Suppressor macrophage treated with lipopolysaccharide for 4 hours (primary cell): ENCODE data around the gene CAPNS1.

ENCODE experiments used
- DNase-seq: peaks from one replicate; pipeline ENCODE4 v3.0.0-alpha.2; 2020

CAPNS1 gene

GRCh38 chr19:36139473-36140303, at the start of gene CAPNS1:
TSS of gene CAPNS1 (plus strand) at chr19:36140066. CDS start at chr19:36141012, 946 bp downstream.
- peak; percentile 99 for DNase-seq

- no peak for DNase-seq
Measured at GRCh38 chr19:36090910-36091695, 48.8 kb upstream of the CAPNS1 start.

- DNase-seq, result no peak
Measured at GRCh38 chr19:36092566-36092965, 47.3 kb upstream of the CAPNS1 start.

DNA sequence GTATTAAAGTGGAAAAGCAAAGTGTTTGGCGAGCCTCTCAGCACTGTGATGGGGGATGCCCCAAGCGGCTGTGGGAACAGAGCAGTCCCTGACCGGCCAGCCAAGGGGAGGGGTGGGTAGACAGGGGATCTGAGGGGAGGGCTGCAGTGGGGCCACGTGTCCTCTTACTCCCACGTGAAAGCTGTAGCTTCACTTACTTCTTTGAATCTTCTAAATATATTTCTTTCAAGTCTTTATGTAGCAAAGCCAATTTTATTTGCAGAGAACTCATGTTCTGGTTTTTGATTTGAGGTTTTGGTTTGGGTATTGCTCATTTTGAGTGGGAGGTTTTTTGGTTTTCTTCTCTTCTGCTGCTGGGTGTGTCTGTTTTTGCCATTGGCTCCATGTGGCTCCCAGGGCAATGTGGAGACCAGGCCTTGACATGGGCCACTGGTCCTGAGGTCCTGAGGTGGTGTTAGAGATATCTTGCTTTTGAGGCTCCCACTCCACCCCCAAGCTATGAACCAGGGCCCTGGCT, 46.7 kb upstream of the CAPNS1 start:
- DNase-seq, result no peak

DNA sequence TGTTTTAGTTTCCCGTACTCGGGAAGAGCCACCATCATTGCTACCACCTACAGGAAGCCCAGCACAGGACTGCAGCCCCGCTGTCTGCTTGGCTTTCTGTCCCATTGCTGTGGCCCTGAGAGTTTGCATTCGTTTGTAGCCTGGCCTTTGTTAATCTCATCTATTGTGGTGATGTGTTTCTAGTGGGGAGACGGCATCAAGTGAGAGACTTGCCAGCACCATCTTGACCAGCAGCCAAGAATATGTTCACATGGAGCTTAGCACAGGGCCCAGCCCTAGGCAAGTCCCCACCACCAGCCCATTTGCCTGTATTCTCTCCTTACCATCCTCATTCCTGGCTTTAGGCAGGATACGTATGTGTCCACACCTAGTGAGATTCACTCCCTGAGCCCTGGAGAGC, 46.2 kb upstream of the CAPNS1 start:
- DNase-seq, result no peak

DNA sequence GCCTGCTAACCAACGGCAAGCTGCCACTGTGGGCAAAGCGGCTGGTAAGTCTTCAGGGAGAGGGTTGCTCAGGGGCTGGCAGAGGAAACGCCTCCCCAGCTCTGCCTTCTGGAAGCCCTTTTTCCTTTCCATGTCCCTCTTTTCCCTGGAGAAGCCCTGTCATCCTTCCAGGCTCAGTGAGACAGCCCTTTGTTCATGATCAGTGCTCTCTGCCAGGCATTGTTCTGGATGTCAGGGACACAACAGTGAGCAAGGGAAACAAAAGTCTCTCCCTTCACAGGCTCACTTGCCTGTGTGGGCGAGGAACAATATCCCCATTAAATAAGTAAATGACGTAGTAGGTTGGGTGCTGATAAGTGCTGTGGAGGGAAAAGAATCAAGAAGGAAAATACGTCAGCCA, 42.8 kb upstream of the CAPNS1 start:
- no peak for DNase-seq

DNA sequence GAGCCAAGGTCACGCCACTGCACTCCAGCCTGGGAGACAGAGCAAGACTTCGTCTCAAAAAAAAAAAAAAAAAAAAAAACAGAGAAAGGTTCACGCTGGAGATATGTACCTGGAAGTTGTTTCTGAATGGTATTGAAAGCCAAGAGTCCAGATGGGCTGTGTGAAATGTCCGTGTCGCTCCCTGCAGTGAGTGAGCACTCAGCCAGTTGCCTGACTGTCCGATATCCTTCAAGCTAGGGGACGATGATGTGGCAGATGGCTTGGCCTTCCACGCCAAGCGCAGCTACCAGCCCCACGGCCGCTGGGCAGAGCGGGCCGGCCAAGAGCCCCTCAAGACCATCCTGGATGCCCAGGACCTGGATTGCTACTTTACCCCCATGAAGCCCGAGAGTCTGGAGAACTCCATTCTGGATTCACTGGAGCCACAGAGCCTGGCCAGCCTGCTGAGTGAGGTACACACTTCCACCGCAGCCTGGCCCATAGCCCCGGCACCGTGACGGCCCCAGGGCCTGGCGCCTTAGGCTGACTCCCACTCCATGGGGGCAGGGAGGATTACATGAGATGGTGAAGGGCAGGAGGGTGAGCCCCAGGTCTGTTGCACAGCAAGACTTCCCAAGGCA, 40.6 kb upstream of the CAPNS1 start:
- no peak for DNase-seq

DNA sequence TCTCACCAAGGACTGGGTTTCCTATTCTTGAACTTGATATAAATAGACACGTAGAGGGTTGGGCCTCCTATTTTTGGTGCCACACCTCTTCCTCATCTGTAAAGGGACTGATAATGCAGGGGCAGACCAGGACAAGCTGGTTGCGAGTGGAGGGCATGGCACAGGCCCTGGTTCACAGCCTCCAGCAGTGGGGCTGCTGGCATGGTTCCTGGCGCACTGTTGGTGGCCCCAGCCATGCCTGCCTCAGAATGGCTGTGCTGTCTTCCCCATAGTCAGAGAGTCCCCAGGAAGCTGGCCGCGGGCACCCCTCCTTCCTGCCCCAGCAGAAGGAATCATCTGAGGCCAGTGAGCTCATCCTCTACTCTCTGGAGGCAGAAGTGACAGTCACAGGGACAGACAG, 39.4 kb upstream of the CAPNS1 start:
- DNase-seq, result no peak

- DNase-seq, result no peak
Measured at GRCh38 chr19:36101550-36102327, 38.1 kb upstream of the CAPNS1 start.

DNA sequence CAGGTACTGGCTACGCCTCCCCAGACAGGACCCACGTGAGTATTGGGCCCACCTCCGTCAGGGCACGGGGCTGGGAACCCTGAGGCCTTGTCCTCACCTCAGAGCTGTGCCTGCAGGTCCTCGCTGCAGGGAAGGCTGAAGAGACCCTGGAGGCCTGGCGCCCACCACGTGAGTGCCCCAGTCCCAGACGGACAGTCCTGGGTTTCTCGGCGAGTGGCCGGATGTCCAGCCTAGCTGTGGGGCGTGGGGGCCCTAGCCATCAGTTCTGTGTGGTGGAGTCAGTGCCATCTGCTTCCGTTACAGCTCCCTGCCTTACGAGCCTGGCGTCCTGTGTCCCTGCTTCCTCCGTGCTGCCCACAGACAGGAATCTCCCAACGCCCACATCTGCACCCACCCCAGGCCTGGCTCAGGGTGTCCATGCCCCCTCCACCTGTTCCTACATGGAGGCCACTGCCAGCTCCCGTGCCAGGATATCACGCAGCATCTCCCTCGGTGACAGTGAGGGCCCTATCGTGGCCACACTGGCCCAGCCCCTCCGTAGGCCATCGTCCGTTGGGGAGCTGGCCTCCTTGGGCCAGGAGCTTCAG, 36.7 kb upstream of the CAPNS1 start:
- no peak for DNase-seq

- no peak for DNase-seq
Measured at GRCh38 chr19:36103842-36104552, 35.9 kb upstream of the CAPNS1 start.

- DNase-seq, result no peak
Measured at GRCh38 chr19:36106441-36106840, 33.4 kb upstream of the CAPNS1 start.

- DNase-seq, result no peak
Measured at GRCh38 chr19:36106991-36107390, 32.9 kb upstream of the CAPNS1 start.

DNA sequence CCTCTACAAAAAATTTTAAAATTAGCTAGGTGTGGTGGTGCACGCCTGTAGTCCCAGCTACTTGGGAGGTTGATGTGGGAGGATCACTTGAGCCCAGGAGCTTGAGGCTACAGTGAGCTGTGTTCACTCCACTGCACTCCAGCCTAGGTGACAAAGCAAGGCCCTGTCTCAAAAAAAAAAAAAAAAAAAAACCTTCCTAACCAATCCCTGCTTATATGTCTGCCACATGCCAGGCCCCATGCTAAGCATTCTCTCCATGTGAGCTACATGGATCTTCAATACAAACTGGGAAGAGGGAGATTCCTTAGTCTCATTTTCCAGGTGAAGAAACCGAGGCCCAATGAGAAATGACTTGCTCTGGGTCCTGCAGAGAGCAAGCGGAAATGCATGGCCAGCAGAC, 31.2 kb upstream of the CAPNS1 start:
- no peak for DNase-seq

DNA sequence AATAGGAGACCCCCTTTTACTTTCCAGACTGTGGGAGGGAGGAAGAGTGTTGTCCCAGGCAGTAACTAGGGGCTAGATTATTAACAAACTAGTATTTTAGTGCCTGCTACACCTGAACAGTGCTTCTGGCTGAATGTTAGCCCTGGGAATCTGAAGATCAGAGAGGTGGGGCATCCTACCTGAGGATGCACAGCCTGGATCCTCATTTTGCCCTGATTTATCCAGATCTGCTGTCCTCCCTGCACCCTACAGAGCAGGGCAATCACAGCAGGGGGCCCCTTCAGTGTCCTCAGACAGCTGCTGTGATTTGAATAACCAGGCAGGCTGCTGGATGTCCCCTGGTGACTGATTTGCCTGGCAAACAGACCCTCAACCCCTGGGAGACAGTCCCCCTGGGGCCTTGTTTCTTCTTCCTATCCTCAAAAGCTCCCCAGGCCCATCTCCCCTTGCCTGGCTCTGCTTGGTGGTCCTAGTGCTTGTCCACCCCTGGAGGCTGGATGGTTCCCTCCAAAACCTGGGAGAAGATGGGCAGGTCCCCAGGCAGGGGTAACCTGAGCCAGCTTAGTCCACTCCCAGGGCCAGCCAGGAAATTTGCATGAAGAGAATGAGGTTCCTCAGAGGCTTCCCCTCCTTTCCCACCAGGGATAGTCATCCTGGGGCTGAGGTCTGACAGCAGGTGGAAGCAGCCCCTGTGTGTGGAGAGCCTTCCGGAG, 29.2 kb upstream of the CAPNS1 start, which contains the start of gene OVOL3:
Gene OVOL3 (plus strand): TSS at position 657 of the 713 bp plus-strand sequence. CDS start 60 bp downstream, outside the sequence.
- DNase-seq, result no peak

DNA sequence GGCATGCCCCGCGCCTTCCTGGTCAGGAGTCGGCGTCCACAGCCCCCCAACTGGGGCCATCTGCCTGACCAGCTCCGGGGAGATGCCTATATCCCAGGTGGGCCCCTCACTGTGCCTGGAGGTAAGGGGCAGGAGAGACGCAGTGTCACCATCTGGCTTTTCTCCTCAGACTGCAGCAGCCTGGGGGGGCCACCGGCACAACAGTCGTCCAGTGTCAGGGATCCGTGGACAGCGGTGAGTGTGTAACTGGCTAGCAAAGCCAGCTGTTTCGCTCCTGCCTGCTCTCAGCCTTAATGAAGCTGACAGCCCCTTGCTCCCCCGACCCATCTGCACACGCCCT, 28.7 kb upstream of the CAPNS1 start:
- DNase-seq, result no peak

DNA sequence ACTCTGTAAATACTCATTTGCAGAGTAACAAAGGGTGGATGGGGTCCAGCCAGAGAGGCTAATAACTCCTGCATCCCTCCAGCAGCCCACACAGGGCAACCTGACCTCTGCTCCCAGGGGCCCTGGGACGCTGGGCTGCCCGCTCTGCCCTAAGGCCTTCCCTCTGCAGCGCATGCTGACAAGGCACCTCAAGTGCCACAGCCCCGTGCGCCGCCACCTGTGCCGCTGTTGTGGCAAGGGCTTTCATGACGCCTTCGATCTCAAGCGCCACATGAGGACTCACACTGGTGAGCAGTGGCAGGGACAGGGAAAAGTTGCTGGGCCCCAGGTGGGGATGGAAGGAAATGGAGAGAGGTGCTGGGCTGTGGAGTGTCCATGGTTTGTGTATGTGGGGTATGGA, 27.2 kb upstream of the CAPNS1 start:
- DNase-seq, result no peak

DNA sequence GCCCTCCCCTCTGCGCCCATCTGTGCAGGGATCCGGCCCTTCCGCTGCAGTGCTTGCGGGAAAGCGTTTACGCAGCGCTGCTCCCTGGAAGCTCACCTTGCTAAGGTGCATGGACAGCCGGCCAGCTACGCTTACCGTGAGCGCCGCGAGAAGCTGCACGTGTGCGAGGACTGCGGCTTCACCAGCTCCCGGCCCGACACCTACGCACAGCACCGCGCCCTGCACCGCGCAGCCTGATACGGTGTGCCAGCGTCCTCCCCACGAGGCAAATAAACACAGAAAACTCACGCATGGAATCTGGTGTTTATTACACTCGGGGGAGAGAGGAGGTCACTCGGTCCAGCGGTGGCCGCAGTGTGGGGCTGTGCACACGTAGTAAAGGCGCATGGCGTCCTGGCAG, 26.4 kb upstream of the CAPNS1 start:
- no peak for DNase-seq

GRCh38 chr19:36113894-36114720, 25.8 kb upstream of the CAPNS1 start:
- DNase-seq, result peak; percentile 11
